Lower leg skin (tissue), 3 donors: ENCODE measurements around the gene PTPRQ.

Experiments
- POLR2A ChIP-seq, 2 donors: fragments of 450-650 bp; IDR thresholded peaks; one replicate each; pipeline ENCODE4 v1.6.1; 2016 to 2017; ENCODE audit warnings: antibody characterized with exemption in 2 of 2, mild to moderate bottlenecking in 1 of 2, moderate library complexity in 1 of 2
- TF ChIP-seq, protein P1 (sequence below), 3 donors: fragments of 450-650 bp; IDR thresholded peaks; one replicate each; pipeline ENCODE4 v1.5.1; 2016; ENCODE audit warnings: antibody characterized with exemption in 3 of 3, mild to moderate bottlenecking in 3 of 3, moderate library complexity in 2 of 3

- TF ChIP-seq, protein P1, sequence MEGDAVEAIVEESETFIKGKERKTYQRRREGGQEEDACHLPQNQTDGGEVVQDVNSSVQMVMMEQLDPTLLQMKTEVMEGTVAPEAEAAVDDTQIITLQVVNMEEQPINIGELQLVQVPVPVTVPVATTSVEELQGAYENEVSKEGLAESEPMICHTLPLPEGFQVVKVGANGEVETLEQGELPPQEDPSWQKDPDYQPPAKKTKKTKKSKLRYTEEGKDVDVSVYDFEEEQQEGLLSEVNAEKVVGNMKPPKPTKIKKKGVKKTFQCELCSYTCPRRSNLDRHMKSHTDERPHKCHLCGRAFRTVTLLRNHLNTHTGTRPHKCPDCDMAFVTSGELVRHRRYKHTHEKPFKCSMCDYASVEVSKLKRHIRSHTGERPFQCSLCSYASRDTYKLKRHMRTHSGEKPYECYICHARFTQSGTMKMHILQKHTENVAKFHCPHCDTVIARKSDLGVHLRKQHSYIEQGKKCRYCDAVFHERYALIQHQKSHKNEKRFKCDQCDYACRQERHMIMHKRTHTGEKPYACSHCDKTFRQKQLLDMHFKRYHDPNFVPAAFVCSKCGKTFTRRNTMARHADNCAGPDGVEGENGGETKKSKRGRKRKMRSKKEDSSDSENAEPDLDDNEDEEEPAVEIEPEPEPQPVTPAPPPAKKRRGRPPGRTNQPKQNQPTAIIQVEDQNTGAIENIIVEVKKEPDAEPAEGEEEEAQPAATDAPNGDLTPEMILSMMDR (IDR thresholded peaks at IDR 0.05), result no peak
- TF ChIP-seq POLR2A (IDR thresholded peaks at IDR 0.05), result no peak
These were observed at the start of gene PTPRQ for GRCh38 chr12:80443974-80444666.
